ENCODE measurements around the gene BCL6. TPM values are rescaled to one million over a fixed set of nuclear protein-coding genes. Genes with fewer than 3 reads are reported as not detected.

BCL6 gene
- total RNA-seq, 1 experiment from 2014 or later = 16.4 TPM

- POLR2A ChIA-PET = interaction anchor here (0.6 to 0.7 kb wide), 3 partner anchors 15 to 95 kb away, joined by 3 read pairs; no protein-coding TSS in a partner anchor
- H3K36me3 Mint-ChIP-seq (ENCODE audit: insufficient read depth, unreplicated experiment) = no peaks in the 10 kb centered on the region
- DNase-seq (ENCODE audit: unreplicated experiment) = no peak
- H3K9me3 Mint-ChIP-seq (ENCODE audit: unreplicated experiment) = no peaks in the 10 kb centered on the region
- CTCF ChIA-PET = interaction anchor here (1.4 to 6.6 kb wide), 4 partner anchors 10 to 387 kb away, joined by 3 to 49 read pairs (median 39); no protein-coding TSS in a partner anchor
- no peak overlapping the region for H3K27ac Mint-ChIP-seq (ENCODE audit: low read depth, unreplicated experiment)
- no peaks in the 10 kb centered on the region for H3K27me3 Mint-ChIP-seq (ENCODE audit: insufficient read depth, unreplicated experiment)
- TF ChIP-seq CTCF (IDR thresholded peaks at IDR 0.05; ENCODE audit: unreplicated experiment) = no peak
- no TSS peak for BruUV-seq (replicated peaks)
- H3K4me3 Mint-ChIP-seq (ENCODE audit: unreplicated experiment) = no peak overlapping the region
- no peaks in the 10 kb centered on the region for H3K4me1 Mint-ChIP-seq (ENCODE audit: insufficient read depth, unreplicated experiment)
- intact Hi-C loops (cut with micrococcal nuclease) = no loop called here
Observed at GRCh38 chr3:187705164-187705563, 40.1 kb downstream of the BCL6 start.

- intact Hi-C loops (cut with micrococcal nuclease) = no loop called here
- BruUV-seq (replicated peaks) = no TSS peak
- POLR2A ChIA-PET = interaction anchor here (0.7 to 1.4 kb wide), 2 partner anchors 16 to 474 kb away, joined by 3 to 6 read pairs; no protein-coding TSS in a partner anchor
- DNase-seq (ENCODE audit: unreplicated experiment) = no peak
- CTCF ChIA-PET = interaction anchor here (0.6 to 6.6 kb wide), 11 partner anchors 10 to 506 kb away, joined by 3 to 49 read pairs (median 5); no protein-coding TSS in a partner anchor
- Mint-ChIP-seq H3K4me3 (ENCODE audit: unreplicated experiment) (no peak within 1 kb of the TSS), H3K27me3 (ENCODE audit: insufficient read depth, unreplicated experiment) (peaks cover 8% of the 10 kb centered on the region), H3K4me1 (ENCODE audit: insufficient read depth, unreplicated experiment) (no peaks in the 10 kb centered on the region), H3K36me3 (ENCODE audit: insufficient read depth, unreplicated experiment) (no peaks in the 10 kb centered on the region), H3K9me3 (ENCODE audit: unreplicated experiment) (no peaks in the 10 kb centered on the region), H3K27ac (ENCODE audit: low read depth, unreplicated experiment) (no peak within 1 kb of the TSS)
- TF ChIP-seq CTCF (IDR thresholded peaks at IDR 0.05; ENCODE audit: unreplicated experiment) = no peak
Observed at GRCh38 chr3:187702507-187703033, 42.7 kb downstream of the BCL6 start, which contains the start of gene RTP2. Gene RTP2 (minus strand): TSS chr3:187702557. CDS start chr3:187702128, 429 bp downstream.

- intact Hi-C loops (cut with micrococcal nuclease) = no loop called here
Observed at GRCh38 chr3:187700249-187700648, 45.0 kb downstream of the BCL6 start.

More at GRCh38 chr3:187700249-187700648, 45.0 kb downstream of the BCL6 start:
- no peak overlapping the region for H3K4me3 Mint-ChIP-seq (ENCODE audit: unreplicated experiment)
- H3K4me1 Mint-ChIP-seq (ENCODE audit: insufficient read depth, unreplicated experiment) = no peaks in the 10 kb centered on the region
- H3K27ac Mint-ChIP-seq (ENCODE audit: low read depth, unreplicated experiment) = no peak overlapping the region
- peaks cover 25% of the 10 kb centered on the region for H3K27me3 Mint-ChIP-seq (ENCODE audit: insufficient read depth, unreplicated experiment)
- no peak for DNase-seq (ENCODE audit: unreplicated experiment)
- H3K9me3 Mint-ChIP-seq (ENCODE audit: unreplicated experiment) = no peaks in the 10 kb centered on the region
- no peaks in the 10 kb centered on the region for H3K36me3 Mint-ChIP-seq (ENCODE audit: insufficient read depth, unreplicated experiment)
- no peak for TF ChIP-seq CTCF (IDR thresholded peaks at IDR 0.05; ENCODE audit: unreplicated experiment)
- ChIA-PET POLR2A (interaction anchor here (0.6 to 0.7 kb wide), 2 partner anchors 11 to 22 kb away, joined by 3 to 4 read pairs; no protein-coding TSS in a partner anchor), CTCF (interaction anchor here (1.3 to 6.6 kb wide), 4 partner anchors 15 to 382 kb away, joined by 5 to 49 read pairs (median 39); no protein-coding TSS in a partner anchor)
- BruUV-seq (replicated peaks) = no TSS peak
